Activated B cell treated with CpG ODN at 0.5 μM for 24 hours (primary cell): ENCODE measurements around the gene SERPINB1. TPM values are rescaled to one million over a fixed set of nuclear protein-coding genes. Genes with fewer than 3 reads are reported as not detected.

Experiments used
- ATAC-seq: fragments of 200-7000 bp; cut with Tn5 transposase; one replicate; pipeline ENCODE4 v1.10.0; 2021; ENCODE audit warnings: low read depth, mild to moderate bottlenecking, moderate library complexity
- CTCF ChIA-PET: fragments of 350-600 bp; sonication (Branson Sonifier 250); formaldehyde crosslinking; loops from one replicate; lab custom pipeline; 2021; ENCODE audit warnings: antibody characterized with exemption; lab: Charles Lee
- POLR2A ChIA-PET: fragments of 350-600 bp; sonication (Branson Sonifier 250); formaldehyde crosslinking; loops from one replicate; lab custom pipeline; 2021; ENCODE audit warnings: antibody characterized with exemption; lab: Charles Lee
- DNase-seq: peaks from one replicate; pipeline ENCODE4 v3.0.0; 2022
- H3K27ac Mint-ChIP-seq: one replicate; pipeline ENCODE4 v1.8.0; 2020; ENCODE audit warnings: mixed read lengths
- H3K27me3 Mint-ChIP-seq: one replicate; pipeline ENCODE4 v1.8.0; 2021; ENCODE audit warnings: mixed read lengths
- H3K36me3 Mint-ChIP-seq: one replicate; pipeline ENCODE4 v1.8.0; 2021; ENCODE audit warnings: low read depth, mixed read lengths
- H3K4me1 Mint-ChIP-seq: one replicate; pipeline ENCODE4 v1.8.0; 2021; ENCODE audit warnings: mixed read lengths
- H3K4me3 Mint-ChIP-seq: one replicate; pipeline ENCODE4 v1.8.0; 2020; ENCODE audit warnings: mild to moderate bottlenecking, mixed read lengths
- H3K9me3 Mint-ChIP-seq: one replicate; pipeline ENCODE4 v1.8.0; 2020; ENCODE audit warnings: mixed read lengths
- CTCF ChIP-seq: fragments of 200-600 bp; IDR thresholded peaks from one replicate; pipeline ENCODE4 v1.8.0; 2022; ENCODE audit warnings: antibody characterized with exemption, mild to moderate bottlenecking
- intact Hi-C: fragments of 100-400 bp; cut with micrococcal nuclease; formaldehyde crosslinking; loops from one replicate; pipeline ENCODE4 v1.15.1; 2024
- total RNA-seq: library from RNA; stranded (reverse); gene quantifications from 2 replicates; pipeline ENCODE4 v1.2.3, GENCODE V29; 2022

SERPINB1 gene
- total RNA-seq, 1 donor from 2014 or later, result 59.9 TPM

DNA sequence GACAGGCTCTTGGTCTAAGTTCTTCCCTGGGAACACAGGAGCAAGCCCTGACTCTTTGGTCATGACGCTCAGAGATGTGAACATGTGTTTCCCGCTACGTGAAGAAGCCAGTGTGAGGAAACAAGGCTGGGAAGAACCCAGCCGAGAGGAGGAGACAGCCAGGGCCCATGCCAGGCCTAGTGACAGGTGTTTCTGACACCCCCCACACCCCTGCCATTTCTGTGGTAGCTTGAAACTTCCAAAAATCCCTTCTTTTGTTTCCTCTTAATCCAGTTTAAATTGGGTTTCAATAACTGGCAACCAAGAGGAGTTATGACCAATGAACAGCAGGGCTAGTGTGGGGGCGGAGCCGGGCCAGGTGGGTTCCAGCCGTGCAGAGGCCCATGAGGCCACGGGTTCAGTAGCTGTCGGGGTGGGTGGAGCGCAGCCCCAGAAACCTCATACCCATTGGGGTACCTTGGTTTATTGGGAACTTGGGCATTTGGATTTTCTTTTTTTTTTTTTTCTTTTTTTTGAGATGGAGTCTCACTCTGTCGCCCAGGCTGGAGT is 43.0 kb downstream of the SERPINB1 start:
- H3K4me3 Mint-ChIP-seq, result no peak overlapping the region
- no peak overlapping the region for H3K27ac Mint-ChIP-seq
- H3K4me1 Mint-ChIP-seq, result peaks cover 21% of the 10 kb centered on the region
- intact Hi-C loops, result no loop called here
- H3K36me3 Mint-ChIP-seq, result peaks cover 8% of the 10 kb centered on the region
- H3K9me3 Mint-ChIP-seq, result no peaks in the 10 kb centered on the region
- no peak for TF ChIP-seq CTCF
- CTCF ChIA-PET, result no interaction called here
- H3K27me3 Mint-ChIP-seq, result no peaks in the 10 kb centered on the region
- POLR2A ChIA-PET, result no interaction called here
- no peak for DNase-seq
- no peak for ATAC-seq

- ATAC-seq, result no peak
- no peak for DNase-seq
- TF ChIP-seq CTCF, result no peak
- Mint-ChIP-seq H3K9me3 (no peaks in the 10 kb centered on the region), H3K4me3 (no peak overlapping the region), H3K4me1 (peaks cover 31% of the 10 kb centered on the region), H3K27ac (no peak overlapping the region), H3K27me3 (no peaks in the 10 kb centered on the region), H3K36me3 (peaks cover 8% of the 10 kb centered on the region)
- ChIA-PET CTCF (no interaction called here), POLR2A (interaction anchor here (0.6 kb wide), 1 partner anchor 50 kb away, joined by 3 read pairs; no protein-coding TSS in a partner anchor)
- intact Hi-C loops, result no loop called here
These were observed 44.1 kb downstream of the SERPINB1 start for GRCh38 chr6:2797564-2798031.

GRCh38 chr6:2796861-2797260 is 44.8 kb downstream of the SERPINB1 start:
- Mint-ChIP-seq H3K4me3 (no peak overlapping the region), H3K4me1 (peaks cover 39% of the 10 kb centered on the region), H3K9me3 (no peaks in the 10 kb centered on the region), H3K36me3 (peaks cover 8% of the 10 kb centered on the region), H3K27ac (no peak overlapping the region), H3K27me3 (no peaks in the 10 kb centered on the region)
- CTCF ChIA-PET, result no interaction called here
- ATAC-seq (no peak), DNase-seq (no peak)
- no peak for TF ChIP-seq CTCF
- POLR2A ChIA-PET, result no interaction called here
- intact Hi-C loops, result no loop called here

- Mint-ChIP-seq H3K36me3 (peaks cover 10% of the 10 kb centered on the region), H3K9me3 (no peaks in the 10 kb centered on the region), H3K4me3 (no peak overlapping the region), H3K4me1 (peaks cover 48% of the 10 kb centered on the region), H3K27me3 (no peaks in the 10 kb centered on the region), H3K27ac (no peak overlapping the region)
- TF ChIP-seq CTCF, result no peak
- ATAC-seq, result no peak
- ChIA-PET POLR2A (no interaction called here), CTCF (no interaction called here)
- DNase-seq, result no peak
- intact Hi-C loops, result no loop called here
These were observed 45.7 kb downstream of the SERPINB1 start for GRCh38 chr6:2795956-2796355.

DNA sequence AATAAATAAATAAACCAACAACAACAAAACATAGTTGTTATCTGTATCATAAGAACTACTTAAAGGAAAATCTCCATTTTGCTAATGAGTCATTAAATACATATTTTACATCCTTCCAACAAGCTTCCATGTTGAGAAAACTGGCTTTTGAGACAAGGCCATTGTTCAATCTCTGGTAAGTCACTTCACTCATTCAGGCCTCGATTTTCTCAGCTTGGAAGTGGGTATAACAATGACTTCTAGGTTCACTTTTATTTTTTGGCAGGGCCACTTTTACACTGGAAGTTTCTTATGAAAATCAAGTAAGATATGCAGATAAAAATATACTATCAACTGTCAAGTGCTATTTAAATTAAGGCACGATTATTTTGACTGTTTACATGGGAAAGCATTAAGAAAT is 46.5 kb downstream of the SERPINB1 start:
- intact Hi-C loops, result no loop called here
- Mint-ChIP-seq H3K4me1 (peaks cover 53% of the 10 kb centered on the region), H3K27ac (no peak overlapping the region), H3K9me3 (no peaks in the 10 kb centered on the region), H3K4me3 (no peak overlapping the region), H3K27me3 (no peaks in the 10 kb centered on the region), H3K36me3 (peaks cover 10% of the 10 kb centered on the region)
- POLR2A ChIA-PET, result no interaction called here
- DNase-seq (no peak), ATAC-seq (no peak)
- CTCF ChIA-PET, result interaction anchor here (1.1 to 1.5 kb wide), 2 partner anchors 31 to 116 kb away, joined by 3 to 4 read pairs; no protein-coding TSS in a partner anchor
- no peak for TF ChIP-seq CTCF
